ENCODE data around the gene SVIL.

DNA sequence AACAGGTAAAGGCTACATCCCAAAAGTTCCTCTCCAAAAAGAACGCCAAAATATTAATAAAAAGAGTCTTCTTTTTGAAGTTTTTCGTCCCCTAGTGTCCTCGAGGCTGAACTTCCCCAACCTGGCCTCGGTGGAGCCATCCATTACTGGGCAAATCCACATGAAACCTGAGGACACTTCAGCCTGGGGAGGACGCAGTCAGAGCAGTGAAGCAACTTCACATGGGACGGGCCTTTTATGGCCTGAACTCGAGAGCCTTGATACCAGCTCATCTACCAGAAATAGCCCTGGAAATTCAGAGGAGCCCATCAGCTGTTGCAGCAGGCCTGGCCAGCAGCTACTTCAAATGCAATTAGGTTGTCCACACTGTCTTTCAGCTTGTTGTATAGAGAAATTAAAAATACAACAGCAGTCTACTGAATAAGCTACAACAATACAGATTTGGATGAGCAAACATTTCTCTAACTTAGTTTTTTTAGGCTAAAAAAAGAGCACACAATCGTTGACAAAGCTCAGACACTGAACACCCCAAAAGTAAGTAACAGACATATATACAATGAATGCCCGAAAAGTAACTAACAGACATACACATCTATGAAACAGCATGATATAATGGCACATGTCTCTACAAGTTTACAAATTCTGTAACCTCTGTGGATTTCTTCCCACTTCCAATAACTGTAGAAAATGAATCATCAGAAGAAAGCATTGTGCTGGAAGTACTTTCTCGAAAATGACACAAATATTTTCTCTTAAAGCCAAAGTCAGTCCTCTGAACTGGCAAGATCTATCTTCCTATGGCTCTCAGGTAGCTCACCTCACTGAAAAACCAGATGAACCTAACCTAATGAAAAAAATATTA lies at the start of gene SVIL:
- TF ChIP-seq, protein P1, sequence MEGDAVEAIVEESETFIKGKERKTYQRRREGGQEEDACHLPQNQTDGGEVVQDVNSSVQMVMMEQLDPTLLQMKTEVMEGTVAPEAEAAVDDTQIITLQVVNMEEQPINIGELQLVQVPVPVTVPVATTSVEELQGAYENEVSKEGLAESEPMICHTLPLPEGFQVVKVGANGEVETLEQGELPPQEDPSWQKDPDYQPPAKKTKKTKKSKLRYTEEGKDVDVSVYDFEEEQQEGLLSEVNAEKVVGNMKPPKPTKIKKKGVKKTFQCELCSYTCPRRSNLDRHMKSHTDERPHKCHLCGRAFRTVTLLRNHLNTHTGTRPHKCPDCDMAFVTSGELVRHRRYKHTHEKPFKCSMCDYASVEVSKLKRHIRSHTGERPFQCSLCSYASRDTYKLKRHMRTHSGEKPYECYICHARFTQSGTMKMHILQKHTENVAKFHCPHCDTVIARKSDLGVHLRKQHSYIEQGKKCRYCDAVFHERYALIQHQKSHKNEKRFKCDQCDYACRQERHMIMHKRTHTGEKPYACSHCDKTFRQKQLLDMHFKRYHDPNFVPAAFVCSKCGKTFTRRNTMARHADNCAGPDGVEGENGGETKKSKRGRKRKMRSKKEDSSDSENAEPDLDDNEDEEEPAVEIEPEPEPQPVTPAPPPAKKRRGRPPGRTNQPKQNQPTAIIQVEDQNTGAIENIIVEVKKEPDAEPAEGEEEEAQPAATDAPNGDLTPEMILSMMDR (conservative IDR thresholded peaks at IDR 0.05): no peak
- TF ChIP-seq ZFX (IDR thresholded peaks at IDR 0.05): no peak

Measured in C4-2B (cell line).